SK-N-SH (cell line): Measurements from ENCODE around the gene PGS1. TPM values are rescaled to one million over a fixed set of nuclear protein-coding genes. Genes with fewer than 3 reads are reported as not detected.

ENCODE experiments used
- CTCF ChIA-PET: fragments of 300-600, 350-600 bp; formaldehyde crosslinking; extraction: SDS; loops from one replicate; lab custom pipeline; 2021; lab: Yijun Ruan, JAX
- POLR2A ChIA-PET: fragments of 350-600 bp; sonication (Branson Sonifier 250); formaldehyde crosslinking; extraction: SDS; loops from one replicate; lab custom pipeline; 2020; ENCODE audit warnings: antibody characterized with exemption, inconsistent platforms; lab: Yijun Ruan, JAX
- DNase-seq: peaks from one replicate; pipeline ENCODE4 v3.0.0; 2012
- H2AFZ ChIP-seq: fragments of 200-600 bp; sonication (generic); 2 replicates; pipeline ENCODE4 v1.8.1; 2016; ENCODE audit warnings: antibody characterized with exemption, mild to moderate bottlenecking, low read depth
- H3F3A ChIP-seq: fragments of 200-600 bp; sonication (generic); replicated peaks from 2 replicates; pipeline ENCODE3; 2016; ENCODE audit warnings: antibody characterized with exemption, mild to moderate bottlenecking; ENCODE audit not compliant: insufficient read depth
- H3K27ac ChIP-seq, 2 experiments: fragments of 200-500 bp in 1 of 2; fragments of 200-600 bp in 1 of 2; sonication (Bioruptor generic) in 1 of 2; sonication (generic), shearing (Covaris generic) in 1 of 2; 2 replicates each; pipeline versions ENCODE4 v1.5.1 to v1.6.1; 2014 to 2016; ENCODE audit warnings: low read depth in 2 of 2, inconsistent platforms in 1 of 2, low read length in 1 of 2, mild to moderate bottlenecking in 1 of 2, mixed read lengths in 1 of 2
- H3K27me3 ChIP-seq: fragments of 200-600 bp; sonication (generic), shearing (Covaris generic); 2 replicates; pipeline ENCODE4 v1.6.1; 2016; ENCODE audit warnings: mixed run types; ENCODE audit not compliant: insufficient read depth
- H3K36me3 ChIP-seq, 2 experiments: fragments of 200-500 bp in 1 of 2; fragments of 200-600 bp in 1 of 2; sonication (Bioruptor generic) in 1 of 2; sonication (generic) in 1 of 2; replicated peaks in 1 of 2; 2 replicates each; pipeline versions ENCODE3 to v1.5.1; 2014 to 2016; ENCODE audit warnings: low read length in 1 of 2, mild to moderate bottlenecking in 1 of 2; ENCODE audit not compliant: insufficient read depth in 2 of 2, control insufficient read depth in 1 of 2
- H3K4me1 ChIP-seq, 2 experiments: fragments of 200-500 bp in 1 of 2; fragments of 200-600 bp in 1 of 2; sonication (Bioruptor generic) in 1 of 2; sonication (generic), shearing (Covaris generic) in 1 of 2; 2 replicates each; pipeline versions ENCODE4 v1.5.1 to v1.6.1; 2014 to 2016; ENCODE audit warnings: low read depth in 1 of 2, low read length in 1 of 2, mixed run types in 1 of 2; ENCODE audit not compliant: insufficient read depth in 2 of 2, control insufficient read depth in 1 of 2
- H3K4me2 ChIP-seq: fragments of 200-600 bp; sonication (generic), shearing (Covaris generic); 2 replicates; pipeline ENCODE4 v1.6.1; 2017; ENCODE audit warnings: mixed run types
- H3K4me3 ChIP-seq, 2 experiments: fragments of 200-500 bp in 1 of 2; fragments of 200-600 bp in 1 of 2; sonication (Bioruptor generic) in 1 of 2; sonication (generic), shearing (Covaris generic) in 1 of 2; 2 replicates each; pipeline versions ENCODE4 v1.5.1 to v1.8.1; 2014 to 2016; ENCODE audit warnings: low read depth in 2 of 2, inconsistent platforms in 1 of 2, low read length in 1 of 2, mild to moderate bottlenecking in 1 of 2, mixed read lengths in 1 of 2, moderate library complexity in 1 of 2
- H3K79me2 ChIP-seq: fragments of 200-600 bp; sonication (generic); 2 replicates; pipeline ENCODE4 v1.8.1; 2017; ENCODE audit warnings: mild to moderate bottlenecking; ENCODE audit not compliant: insufficient read depth
- H3K9ac ChIP-seq: fragments of 200-600 bp; sonication (generic); 2 replicates; pipeline ENCODE4 v1.6.1; 2017; ENCODE audit warnings: mixed run types
- H3K9me2 ChIP-seq: fragments of 200-600 bp; sonication (generic); 2 replicates; pipeline ENCODE4 v1.6.1; 2017; ENCODE audit warnings: mixed run types
- H3K9me3 ChIP-seq: fragments of 200-600 bp; sonication (generic); 2 replicates; pipeline ENCODE4 v1.6.1; 2017; ENCODE audit warnings: mixed run types, mild to moderate bottlenecking, moderate library complexity
- H4K20me1 ChIP-seq: fragments of 200-600 bp; sonication (generic); 2 replicates; pipeline ENCODE4 v1.6.1; 2017; ENCODE audit warnings: mild to moderate bottlenecking, mixed run types; ENCODE audit not compliant: insufficient read depth
- EP300 ChIP-seq, 2 experiments: IDR thresholded peaks; 2 replicates each; pipeline versions ENCODE4 v1.4.0 to v1.6.1; 2012; ENCODE audit warnings: borderline replicate concordance in 1 of 2, low read depth in 1 of 2, low read length in 1 of 2
- FOXM1 ChIP-seq: IDR thresholded peaks from 2 replicates; pipeline ENCODE4 v1.4.0; 2012; ENCODE audit warnings: low read depth, mild to moderate bottlenecking
- MXI1 ChIP-seq: IDR thresholded peaks from 2 replicates; pipeline ENCODE4 v1.6.1; 2012; ENCODE audit warnings: mild to moderate bottlenecking, low read depth, low read length, improper control_type of control experiment
- NFIC ChIP-seq: IDR thresholded peaks from 2 replicates; pipeline ENCODE4 v1.4.0; 2012; ENCODE audit warnings: borderline replicate concordance
- SIN3A ChIP-seq: IDR thresholded peaks from 2 replicates; pipeline ENCODE4 v1.6.1; 2012; ENCODE audit warnings: low read depth, mild to moderate bottlenecking, low read length, moderate library complexity, borderline replicate concordance
- TCF12 ChIP-seq: IDR thresholded peaks from 2 replicates; pipeline ENCODE4 v1.4.0; 2012
- WGBS: methylation state at CpG from one replicate; pipeline ENCODE4 v1.1.6; 2017; ENCODE audit warnings: low lambda C conversion rate; 5-methylcytosine and 5-hydroxymethylcytosine counted together
- polyA plus RNA-seq, 3 experiments: library from polyadenylated mRNA; depleted of rRNA; stranded (reverse); fragments of >200 nt; gene quantifications; 2 replicates each; pipeline ENCODE4 v1.2.3, GENCODE V29; 2012
- TF ChIP-seq, protein P1 (sequence below): IDR thresholded peaks from 2 replicates; pipeline ENCODE4 v1.6.1; 2012; ENCODE audit warnings: mild to moderate bottlenecking, low read depth, low read length, moderate library complexity
- TF ChIP-seq, protein P2 (sequence below): IDR thresholded peaks from 2 replicates; pipeline ENCODE4 v1.4.0; 2012; ENCODE audit warnings: low read depth

The PGS1 gene
- polyA plus RNA-seq, 1 of the 3 experiments (the other 2 are of a cell fraction) = 88.4 TPM

DNA sequence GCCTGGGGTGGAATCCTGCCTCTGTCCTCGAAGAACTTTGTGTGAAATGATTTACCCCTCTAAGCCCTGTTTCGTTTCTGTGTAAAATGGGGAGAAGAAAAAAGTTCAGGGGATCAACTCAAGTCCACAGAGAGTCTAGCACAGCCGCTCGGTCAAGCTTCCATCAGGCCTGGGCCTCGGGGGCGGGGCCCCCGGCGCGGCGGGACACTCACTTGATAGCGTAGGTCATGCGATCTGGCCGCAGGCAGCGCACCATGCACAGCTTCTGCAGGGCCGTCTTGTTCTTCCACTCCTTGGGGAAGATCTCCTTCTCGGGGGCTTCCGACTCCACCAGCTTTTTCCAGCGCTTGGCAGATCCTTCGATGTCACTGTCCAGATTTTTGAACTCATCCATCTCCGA is 65.9 kb downstream of the PGS1 start:
- no peaks in the 10 kb centered on the region for H3K79me2 ChIP-seq
- 75% methylated on average over 20 of the region's 20 CpGs for WGBS
- H2AFZ ChIP-seq = no peak overlapping the region
- no peaks in the 10 kb centered on the region for H3K36me3 ChIP-seq
- no peak for DNase-seq
- CTCF ChIA-PET = interaction anchor here (1.1 to 2.5 kb wide), 2 partner anchors 8 to 176 kb away, joined by 3 to 10 read pairs; no protein-coding TSS in a partner anchor
- no peak overlapping the region for H3K4me3 ChIP-seq
- H3K27me3 ChIP-seq = no peaks in the 10 kb centered on the region
- peaks cover 0 to 2% of the 10 kb centered on the region in 2 experiments; a peak in 1 of 4 replicates for H3K4me1 ChIP-seq
- no peak overlapping the region for H3K27ac ChIP-seq
- POLR2A ChIA-PET = no interaction called here
- H4K20me1 ChIP-seq = no peaks in the 10 kb centered on the region
- TF ChIP-seq TCF12 (no peak), FOXM1 (no peak), NFIC (no peak), SIN3A (no peak), EP300 (IDR thresholded peaks at IDR 0.05; ENCODE audit: borderline replicate concordance in 1 of 2, low read depth in 1 of 2, low read length in 1 of 2) (no peak)
- TF ChIP-seq, protein P1, sequence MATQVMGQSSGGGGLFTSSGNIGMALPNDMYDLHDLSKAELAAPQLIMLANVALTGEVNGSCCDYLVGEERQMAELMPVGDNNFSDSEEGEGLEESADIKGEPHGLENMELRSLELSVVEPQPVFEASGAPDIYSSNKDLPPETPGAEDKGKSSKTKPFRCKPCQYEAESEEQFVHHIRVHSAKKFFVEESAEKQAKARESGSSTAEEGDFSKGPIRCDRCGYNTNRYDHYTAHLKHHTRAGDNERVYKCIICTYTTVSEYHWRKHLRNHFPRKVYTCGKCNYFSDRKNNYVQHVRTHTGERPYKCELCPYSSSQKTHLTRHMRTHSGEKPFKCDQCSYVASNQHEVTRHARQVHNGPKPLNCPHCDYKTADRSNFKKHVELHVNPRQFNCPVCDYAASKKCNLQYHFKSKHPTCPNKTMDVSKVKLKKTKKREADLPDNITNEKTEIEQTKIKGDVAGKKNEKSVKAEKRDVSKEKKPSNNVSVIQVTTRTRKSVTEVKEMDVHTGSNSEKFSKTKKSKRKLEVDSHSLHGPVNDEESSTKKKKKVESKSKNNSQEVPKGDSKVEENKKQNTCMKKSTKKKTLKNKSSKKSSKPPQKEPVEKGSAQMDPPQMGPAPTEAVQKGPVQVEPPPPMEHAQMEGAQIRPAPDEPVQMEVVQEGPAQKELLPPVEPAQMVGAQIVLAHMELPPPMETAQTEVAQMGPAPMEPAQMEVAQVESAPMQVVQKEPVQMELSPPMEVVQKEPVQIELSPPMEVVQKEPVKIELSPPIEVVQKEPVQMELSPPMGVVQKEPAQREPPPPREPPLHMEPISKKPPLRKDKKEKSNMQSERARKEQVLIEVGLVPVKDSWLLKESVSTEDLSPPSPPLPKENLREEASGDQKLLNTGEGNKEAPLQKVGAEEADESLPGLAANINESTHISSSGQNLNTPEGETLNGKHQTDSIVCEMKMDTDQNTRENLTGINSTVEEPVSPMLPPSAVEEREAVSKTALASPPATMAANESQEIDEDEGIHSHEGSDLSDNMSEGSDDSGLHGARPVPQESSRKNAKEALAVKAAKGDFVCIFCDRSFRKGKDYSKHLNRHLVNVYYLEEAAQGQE = no peak
- TF ChIP-seq, protein P2, sequence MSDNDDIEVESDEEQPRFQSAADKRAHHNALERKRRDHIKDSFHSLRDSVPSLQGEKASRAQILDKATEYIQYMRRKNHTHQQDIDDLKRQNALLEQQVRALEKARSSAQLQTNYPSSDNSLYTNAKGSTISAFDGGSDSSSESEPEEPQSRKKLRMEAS = no peak
- no peak overlapping the region for H3K9ac ChIP-seq
- H3K9me3 ChIP-seq = no peaks in the 10 kb centered on the region
- no peaks in the 10 kb centered on the region for H3F3A ChIP-seq
- no peak overlapping the region for H3K4me2 ChIP-seq
- no peaks in the 10 kb centered on the region for H3K9me2 ChIP-seq

DNA sequence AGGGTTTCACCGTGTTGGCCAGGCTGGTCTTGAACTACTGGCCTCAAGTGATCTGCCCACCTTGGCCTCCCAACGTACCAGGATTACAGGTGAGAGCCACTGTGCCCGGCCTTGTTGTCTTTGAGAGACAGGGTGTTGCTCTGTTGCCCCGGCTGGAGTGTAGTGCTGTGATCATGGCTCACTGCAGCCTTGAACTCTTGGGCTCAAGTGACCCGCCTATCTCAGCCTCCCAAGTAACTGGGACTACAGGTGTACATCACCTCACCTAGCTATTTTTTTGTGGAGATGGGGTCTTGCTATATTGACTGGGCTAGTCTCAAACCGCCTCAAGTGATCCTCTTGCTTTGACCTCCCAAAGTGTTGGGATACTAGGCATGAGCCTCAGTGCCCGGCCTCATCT is 68.4 kb downstream of the PGS1 start:
- no peak for TF ChIP-seq MXI1
- WGBS = 77% methylated on average over 7 of the region's 7 CpGs
- Histone ChIP-seq H3K27ac (no peak overlapping the region), H4K20me1 (no peaks in the 10 kb centered on the region), H3K9ac (no peak overlapping the region), H2AFZ (no peak overlapping the region), H3K4me3 (no peak overlapping the region), H3K9me2 (no peaks in the 10 kb centered on the region), H3K27me3 (no peaks in the 10 kb centered on the region), H3K9me3 (no peaks in the 10 kb centered on the region), H3K4me2 (no peak overlapping the region), H3K79me2 (no peaks in the 10 kb centered on the region), H3K4me1 (peaks cover 0 to 2% of the 10 kb centered on the region in 2 experiments; a peak in 1 of 4 replicates), H3F3A (no peaks in the 10 kb centered on the region), H3K36me3 (no peaks in the 10 kb centered on the region)
- no peak for DNase-seq
- CTCF ChIA-PET = interaction anchor here (1.0 to 4.2 kb wide), 4 partner anchors 10 to 158 kb away, joined by 3 to 23 read pairs (median 7); no protein-coding TSS in a partner anchor
- POLR2A ChIA-PET = no interaction called here
